NT2/D1 (cell line): ENCODE data around the gene TRPV5.

Experiments used
- SUZ12 ChIP-seq: IDR thresholded peaks from 2 replicates; pipeline ENCODE4 v1.6.1; 2011; ENCODE audit not compliant: insufficient read length, insufficient read depth; ENCODE audit errors: extremely low read depth
- YY1 ChIP-seq: IDR thresholded peaks from 2 replicates; pipeline ENCODE4 v1.6.1; 2011; ENCODE audit not compliant: insufficient read length, insufficient read depth
- ZNF274 ChIP-seq: IDR thresholded peaks from 2 replicates; pipeline ENCODE4 v1.6.1; 2011; ENCODE audit warnings: mild to moderate bottlenecking, low read depth, low read length

GRCh38 chr7:142865766-142866165 is 67.8 kb downstream of the TRPV5 start:
- TF ChIP-seq YY1 = no peak
- no peak for TF ChIP-seq ZNF274
- TF ChIP-seq SUZ12 = no peak
